HL-60 (cell line): Measurements from ENCODE around the gene SYN1.

Experiments used
- DNase-seq, 2 experiments: peaks; one replicate each; pipeline ENCODE4 v3.0.0-alpha.2; 2010 to 2020; ENCODE audit warnings: low read depth in 1 of 2, low spot score in 1 of 2
- H3K27ac ChIP-seq: fragments of 250-450 bp; sonication (Bioruptor Pico); replicated peaks from 2 replicates; pipeline ENCODE4 v1.5.1; 2020; ENCODE audit warnings: mild to moderate bottlenecking, moderate library complexity
- H3K27me3 ChIP-seq: fragments of 250-450 bp; sonication (Bioruptor Pico); 2 replicates; pipeline ENCODE4 v1.5.1; 2021; ENCODE audit warnings: mild to moderate bottlenecking, moderate library complexity; ENCODE audit not compliant: insufficient read depth, poor library complexity, severe bottlenecking
- H3K4me3 ChIP-seq: replicated peaks from 2 replicates; pipeline ENCODE4 v1.5.1; 2011; ENCODE audit warnings: mild to moderate bottlenecking, control low read depth, low read length; ENCODE audit not compliant: insufficient read depth
- CTCF ChIP-seq: IDR thresholded peaks from one replicate; pipeline ENCODE4 v1.5.1; 2011; ENCODE audit warnings: low read length, control low read depth, inconsistent platforms; ENCODE audit not compliant: insufficient read depth
- GABPA ChIP-seq: IDR thresholded peaks from 2 replicates; pipeline ENCODE4 v1.6.1; 2012; ENCODE audit warnings: low read depth
- POLR2AphosphoS5 ChIP-seq: IDR thresholded peaks from 2 replicates; pipeline ENCODE4 v1.6.1; 2012; ENCODE audit warnings: low read depth
- REST ChIP-seq: IDR thresholded peaks from 2 replicates; pipeline ENCODE4 v1.6.1; 2012; ENCODE audit warnings: low read depth; ENCODE audit not compliant: insufficient replicate concordance
- SPI1 ChIP-seq: IDR thresholded peaks from 2 replicates; pipeline ENCODE4 v1.6.1; 2012; ENCODE audit warnings: low read depth, mild to moderate bottlenecking, borderline replicate concordance

The SYN1 gene

GRCh38 chrX:47634871-47635575 lies 15.4 kb upstream of the SYN1 start:
- no peak for DNase-seq
- H3K4me3 ChIP-seq: no peak overlapping the region
- no peaks in the 10 kb centered on the region for H3K27me3 ChIP-seq
- H3K27ac ChIP-seq: no peak overlapping the region
- TF ChIP-seq GABPA (no peak), SPI1 (no peak), REST (no peak), POLR2AphosphoS5 (no peak), CTCF (no peak)

- TF ChIP-seq SPI1: no peak
- TF ChIP-seq GABPA: no peak
- no peak for TF ChIP-seq CTCF
- TF ChIP-seq REST: no peak
- TF ChIP-seq POLR2AphosphoS5: no peak
- Histone ChIP-seq H3K27ac (no peak overlapping the region), H3K27me3 (no peaks in the 10 kb centered on the region), H3K4me3 (no peak overlapping the region)
- no peak for DNase-seq
These were observed 14.3 kb upstream of the SYN1 start for GRCh38 chrX:47633689-47634590.

GRCh38 chrX:47632666-47633065 lies 13.0 kb upstream of the SYN1 start:
- peak in 1 of 2 experiments; percentile 44 for DNase-seq
- H3K27ac ChIP-seq: peak overlapping the region; percentile 57
- TF ChIP-seq SPI1: no peak
- no peak overlapping the region for H3K4me3 ChIP-seq
- no peaks in the 10 kb centered on the region for H3K27me3 ChIP-seq

- no peak for TF ChIP-seq POLR2AphosphoS5
- TF ChIP-seq REST: no peak
- TF ChIP-seq GABPA: no peak
- TF ChIP-seq CTCF: no peak
- no peak for TF ChIP-seq SPI1
- no peak for DNase-seq
- Histone ChIP-seq H3K27ac (no peak overlapping the region; the same call in none of the 2 replicates), H3K27me3 (no peaks in the 10 kb centered on the region), H3K4me3 (no peak overlapping the region)
These were observed 12.0 kb upstream of the SYN1 start for GRCh38 chrX:47631676-47632075.
